ENCODE results near the gene GAN. TPM values are rescaled to one million over a fixed set of nuclear protein-coding genes. Genes with fewer than 3 reads are reported as not detected.

Gene GAN
- total and polyA plus RNA-seq, 10 donors, result 0.54 to 10.3 (median 6.1) TPM

DNA sequence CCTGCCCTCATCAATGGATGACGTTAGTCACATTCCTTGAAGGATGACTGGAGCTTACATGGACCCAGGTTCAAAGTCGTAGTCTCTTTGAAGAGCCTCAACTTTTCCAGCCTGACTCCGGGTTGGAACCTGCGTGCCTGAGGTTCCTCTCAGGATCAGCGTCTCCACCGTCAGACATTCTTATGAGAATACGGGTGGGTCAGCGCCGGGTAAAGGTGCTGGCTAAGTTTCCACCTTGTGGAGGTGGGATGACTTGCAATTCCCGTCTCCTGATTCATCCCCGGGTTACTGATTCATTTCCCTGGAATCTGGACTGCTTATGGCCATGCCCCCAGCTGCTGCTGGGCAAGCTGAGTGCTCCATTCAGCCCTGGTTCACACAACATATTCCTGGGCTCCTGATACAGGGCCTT, 90.9 kb downstream of the GAN start:
- H3K4me3 ChIP-seq, result no peak overlapping the region
- WGBS, 5 donors, result 85 to 92% (median 87%) methylated on average over 11 of the region's 11 CpGs
- no peak for DNase-seq
- H3K36me3 ChIP-seq, result no peaks in the 10 kb centered on the region
- intact Hi-C loops (cut with DNase I; ENCODE audit: low total_unique reads), result no loop called here
- TF ChIP-seq POLR2A (IDR thresholded peaks at IDR 0.05), result no peak
- TF ChIP-seq, protein P1, sequence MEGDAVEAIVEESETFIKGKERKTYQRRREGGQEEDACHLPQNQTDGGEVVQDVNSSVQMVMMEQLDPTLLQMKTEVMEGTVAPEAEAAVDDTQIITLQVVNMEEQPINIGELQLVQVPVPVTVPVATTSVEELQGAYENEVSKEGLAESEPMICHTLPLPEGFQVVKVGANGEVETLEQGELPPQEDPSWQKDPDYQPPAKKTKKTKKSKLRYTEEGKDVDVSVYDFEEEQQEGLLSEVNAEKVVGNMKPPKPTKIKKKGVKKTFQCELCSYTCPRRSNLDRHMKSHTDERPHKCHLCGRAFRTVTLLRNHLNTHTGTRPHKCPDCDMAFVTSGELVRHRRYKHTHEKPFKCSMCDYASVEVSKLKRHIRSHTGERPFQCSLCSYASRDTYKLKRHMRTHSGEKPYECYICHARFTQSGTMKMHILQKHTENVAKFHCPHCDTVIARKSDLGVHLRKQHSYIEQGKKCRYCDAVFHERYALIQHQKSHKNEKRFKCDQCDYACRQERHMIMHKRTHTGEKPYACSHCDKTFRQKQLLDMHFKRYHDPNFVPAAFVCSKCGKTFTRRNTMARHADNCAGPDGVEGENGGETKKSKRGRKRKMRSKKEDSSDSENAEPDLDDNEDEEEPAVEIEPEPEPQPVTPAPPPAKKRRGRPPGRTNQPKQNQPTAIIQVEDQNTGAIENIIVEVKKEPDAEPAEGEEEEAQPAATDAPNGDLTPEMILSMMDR (IDR thresholded peaks at IDR 0.05 in 8 of 11, conservative IDR thresholded peaks at IDR 0.05 in 3 of 11), result no peak
- TF ChIP-seq POLR2AphosphoS5 (IDR thresholded peaks at IDR 0.05), result no peak
- no peak overlapping the region for H3K27ac ChIP-seq
- no peaks in the 10 kb centered on the region for H3K9me3 ChIP-seq
- peaks cover 7 to 26% (median 14%) of the 10 kb centered on the region in 6 donors for H3K4me1 ChIP-seq
- H3K27me3 ChIP-seq (replicated peaks in 1 of 7), result no peaks in the 10 kb centered on the region

DNA sequence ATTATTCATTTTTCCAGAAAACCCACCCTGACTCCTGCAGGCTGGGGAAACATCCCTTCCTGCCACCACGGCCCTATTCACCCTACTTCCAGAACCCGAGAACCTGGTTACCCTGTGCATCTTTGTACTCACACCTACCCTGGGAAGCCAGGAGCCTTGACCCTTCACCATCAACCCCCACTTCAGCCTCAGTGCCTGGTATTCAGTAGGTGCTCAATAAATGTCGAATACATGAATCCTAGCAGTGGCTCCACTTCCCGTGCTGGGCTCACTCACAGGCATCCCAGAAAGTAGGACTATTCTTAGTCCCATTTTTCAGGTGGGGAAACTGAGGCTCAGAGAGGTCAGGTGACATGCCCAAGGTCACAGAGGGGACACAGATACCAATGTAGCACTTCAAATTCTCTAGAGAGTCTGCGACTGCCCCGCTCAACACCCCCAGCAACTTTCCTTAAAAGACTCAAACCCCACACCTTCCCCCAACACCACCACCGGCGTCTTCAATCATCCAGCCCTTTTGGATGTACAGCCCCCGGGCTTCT, 93.7 kb downstream of the GAN start:
- DNase-seq, result no peak

DNA sequence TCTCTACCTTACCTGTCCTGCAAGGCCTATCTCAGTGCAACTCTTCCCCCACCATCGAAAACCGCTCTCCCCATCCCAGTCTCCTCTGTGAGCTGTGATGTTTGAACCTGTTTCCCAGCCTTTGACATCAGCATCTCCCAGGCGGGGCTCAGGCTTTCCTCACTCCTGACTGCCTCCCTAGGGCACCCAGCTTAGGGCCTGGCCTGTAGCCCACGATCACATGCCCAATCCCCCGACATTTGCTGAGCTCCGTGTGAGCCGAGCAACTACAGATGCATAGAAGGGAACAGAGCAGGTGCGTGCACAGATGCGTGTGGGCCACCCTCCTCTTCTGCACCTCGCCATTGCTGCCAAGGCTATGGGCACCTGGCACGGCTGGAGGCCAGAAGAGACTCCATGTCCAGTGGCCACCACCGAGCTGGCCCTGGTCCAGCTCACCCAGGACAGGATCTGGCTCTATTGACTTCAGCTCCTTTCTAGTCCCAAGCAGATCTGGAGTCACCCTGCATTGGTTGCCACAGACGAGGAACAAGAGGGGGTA, 94.3 kb downstream of the GAN start:
- WGBS, 5 donors, result 83 to 89% (median 87%) methylated on average over 11 to 13 of the region's 13 CpGs
- peak; percentile 37 for DNase-seq
- peaks cover 0 to 13% (median 4%) of the 10 kb centered on the region in 6 donors for H3K4me1 ChIP-seq

More for the DNA sequence above, 93.7 kb downstream of the GAN start:
- intact Hi-C loops (cut with DNase I; ENCODE audit: low total_unique reads), result no loop called here
- H3K4me1 ChIP-seq, result peaks cover 5 to 19% (median 10%) of the 10 kb centered on the region in 6 donors
- no peak overlapping the region for H3K4me3 ChIP-seq
- no peaks in the 10 kb centered on the region for H3K36me3 ChIP-seq
- 85 to 95% (median 91%) methylated on average over 9 of the region's 9 CpGs for whole genome bisulfite sequencing, 5 donors
- no peaks in the 10 kb centered on the region for H3K27me3 ChIP-seq (replicated peaks in 1 of 7)
- no peak overlapping the region for H3K27ac ChIP-seq
- TF ChIP-seq POLR2AphosphoS5 (IDR thresholded peaks at IDR 0.05) (no peak), POLR2A (IDR thresholded peaks at IDR 0.05) (no peak)
- TF ChIP-seq, protein P1 (IDR thresholded peaks at IDR 0.05 in 8 of 11, conservative IDR thresholded peaks at IDR 0.05 in 3 of 11), result no peak
- H3K9me3 ChIP-seq, result no peaks in the 10 kb centered on the region

More for the DNA sequence above, 94.3 kb downstream of the GAN start:
- intact Hi-C loops (cut with DNase I; ENCODE audit: low total_unique reads), result no loop called here
- H3K27ac ChIP-seq, result no peak overlapping the region
- no peaks in the 10 kb centered on the region for H3K9me3 ChIP-seq
- no peak overlapping the region for H3K4me3 ChIP-seq
- no peaks in the 10 kb centered on the region for H3K27me3 ChIP-seq (replicated peaks in 1 of 7)
- no peaks in the 10 kb centered on the region for H3K36me3 ChIP-seq
- TF ChIP-seq POLR2AphosphoS5 (IDR thresholded peaks at IDR 0.05) (no peak), POLR2A (IDR thresholded peaks at IDR 0.05) (no peak)
- TF ChIP-seq, protein P1 (IDR thresholded peaks at IDR 0.05 in 8 of 11, conservative IDR thresholded peaks at IDR 0.05 in 3 of 11), result no peak

Measured in spleen (tissue), 11 donors.